ENCODE results near the gene NBPF3.
"Not testable (repeated sequence)": the region's sequence is repeated elsewhere in the genome, so short reads cannot be mapped to it uniquely, and the experiment has no call there.

Gene NBPF3
- total RNA-seq = 9.9 to 23.0 reads per million in 2 donors

GRCh38 chr1:21439721-21440629, at the start of gene NBPF3:
Gene NBPF3 (plus strand): TSS chr1:21440137. CDS start chr1:21445087, 4,950 bp downstream.
- peak; percentile 77 for DNase-seq

- no peak for DNase-seq
Measured at GRCh38 chr1:21391497-21391896, 48.4 kb upstream of the NBPF3 start.

- DNase-seq = no peak
Measured at GRCh38 chr1:21392587-21393263, 47.2 kb upstream of the NBPF3 start.

GRCh38 chr1:21396516-21396915, 43.4 kb upstream of the NBPF3 start:
- no peak for DNase-seq

- no peak for DNase-seq
Measured at GRCh38 chr1:21397813-21398188, 42.1 kb upstream of the NBPF3 start.

GRCh38 chr1:21401726-21402346, 38.1 kb upstream of the NBPF3 start:
- not testable (repeated sequence) for DNase-seq

- no peak for DNase-seq
Measured at GRCh38 chr1:21406659-21407058, 33.3 kb upstream of the NBPF3 start.

- DNase-seq = not testable (repeated sequence)
Measured at GRCh38 chr1:21409897-21410296, 30.0 kb upstream of the NBPF3 start.

GRCh38 chr1:21414015-21414414, 25.9 kb upstream of the NBPF3 start:
- DNase-seq = no peak

GRCh38 chr1:21420378-21420777, 19.6 kb upstream of the NBPF3 start:
- not testable (repeated sequence) for DNase-seq

GRCh38 chr1:21421307-21421706, 18.6 kb upstream of the NBPF3 start:
- not testable (repeated sequence) for DNase-seq

GRCh38 chr1:21427798-21428480, 12.0 kb upstream of the NBPF3 start:
- DNase-seq = not testable (repeated sequence)

GRCh38 chr1:21428481-21429073, 11.4 kb upstream of the NBPF3 start:
- not testable (repeated sequence) for DNase-seq

- DNase-seq = not testable (repeated sequence)
Measured at GRCh38 chr1:21429210-21429609, 10.7 kb upstream of the NBPF3 start.

GRCh38 chr1:21430875-21431274, 9.1 kb upstream of the NBPF3 start:
- not testable (repeated sequence) for DNase-seq

GRCh38 chr1:21434394-21434793, 5.5 kb upstream of the NBPF3 start:
- DNase-seq = no peak

GRCh38 chr1:21435646-21436487, 4.1 kb upstream of the NBPF3 start:
- DNase-seq = no peak

GRCh38 chr1:21436488-21437340, 3.2 kb upstream of the NBPF3 start:
- DNase-seq = no peak

- DNase-seq = no peak
Measured at GRCh38 chr1:21437341-21437640, 2.6 kb upstream of the NBPF3 start.

- DNase-seq = not testable (repeated sequence)
Measured at GRCh38 chr1:21438646-21439312, 1.2 kb upstream of the NBPF3 start.

Measured in T-helper 9 cell (primary cell).